Spinal cord (tissue), 10 donors: ENCODE results near the gene AIF1L. TPM values are rescaled to one million over a fixed set of nuclear protein-coding genes. Genes with fewer than 3 reads are reported as not detected.

Experiments used
- DNase-seq, 6 donors: peaks; one replicate each; pipeline versions ENCODE4 v3.0.0 to v3.0.0-alpha.2; 2013 to 2015; ENCODE audit warnings: low spot score in 6 of 6, low read depth in 4 of 6
- H3K27ac ChIP-seq: one replicate; pipeline ENCODE4 v1.5.1; 2013; ENCODE audit warnings: low read depth, low read length, control low read depth
- H3K27me3 ChIP-seq: one replicate; pipeline ENCODE4 v1.6.1; 2013; ENCODE audit warnings: low read length; ENCODE audit not compliant: control insufficient read depth, insufficient read depth
- H3K36me3 ChIP-seq: one replicate; pipeline ENCODE4 v1.6.1; 2013; ENCODE audit warnings: low read length; ENCODE audit not compliant: control insufficient read depth, insufficient read depth
- H3K4me1 ChIP-seq: one replicate; pipeline ENCODE4 v1.6.1; 2013; ENCODE audit warnings: low read length; ENCODE audit not compliant: control insufficient read depth, insufficient read depth
- H3K4me3 ChIP-seq: one replicate; pipeline ENCODE4 v1.5.1; 2013; ENCODE audit warnings: low read depth, low read length, control low read depth
- H3K9me3 ChIP-seq: one replicate; pipeline ENCODE4 v1.6.1; 2013; ENCODE audit warnings: low read length; ENCODE audit not compliant: control insufficient read depth, insufficient read depth
- WGBS: methylation state at CpG from one replicate; pipeline ENCODE4 v1.1.5; 2013; ENCODE audit warnings: missing lambda C conversion rate; ENCODE audit not compliant: insufficient coverage; 5-methylcytosine and 5-hydroxymethylcytosine counted together
- polyA plus RNA-seq, 2 donors: library from polyadenylated mRNA; unstranded; fragments of 120-200 nt; gene quantifications; one replicate each; pipeline ENCODE4 v1.2.1, GENCODE V29; 2013; ENCODE audit not compliant: insufficient read length in 2 of 2
- total RNA-seq, 2 donors: library from RNA; depleted of rRNA in 1 of 2; stranded (reverse); fragments of 120-200 nt in 1 of 2; fragments of >200 nt in 1 of 2; gene quantifications; one replicate each; pipeline versions ENCODE4 v1.2.3 to v1.2.4, GENCODE V29; 2013 to 2014
- donor health status: healthy.

AIF1L gene
- total and polyA plus RNA-seq, 4 donors, result 47.7 to 73.6 (median 61.2) TPM

DNA sequence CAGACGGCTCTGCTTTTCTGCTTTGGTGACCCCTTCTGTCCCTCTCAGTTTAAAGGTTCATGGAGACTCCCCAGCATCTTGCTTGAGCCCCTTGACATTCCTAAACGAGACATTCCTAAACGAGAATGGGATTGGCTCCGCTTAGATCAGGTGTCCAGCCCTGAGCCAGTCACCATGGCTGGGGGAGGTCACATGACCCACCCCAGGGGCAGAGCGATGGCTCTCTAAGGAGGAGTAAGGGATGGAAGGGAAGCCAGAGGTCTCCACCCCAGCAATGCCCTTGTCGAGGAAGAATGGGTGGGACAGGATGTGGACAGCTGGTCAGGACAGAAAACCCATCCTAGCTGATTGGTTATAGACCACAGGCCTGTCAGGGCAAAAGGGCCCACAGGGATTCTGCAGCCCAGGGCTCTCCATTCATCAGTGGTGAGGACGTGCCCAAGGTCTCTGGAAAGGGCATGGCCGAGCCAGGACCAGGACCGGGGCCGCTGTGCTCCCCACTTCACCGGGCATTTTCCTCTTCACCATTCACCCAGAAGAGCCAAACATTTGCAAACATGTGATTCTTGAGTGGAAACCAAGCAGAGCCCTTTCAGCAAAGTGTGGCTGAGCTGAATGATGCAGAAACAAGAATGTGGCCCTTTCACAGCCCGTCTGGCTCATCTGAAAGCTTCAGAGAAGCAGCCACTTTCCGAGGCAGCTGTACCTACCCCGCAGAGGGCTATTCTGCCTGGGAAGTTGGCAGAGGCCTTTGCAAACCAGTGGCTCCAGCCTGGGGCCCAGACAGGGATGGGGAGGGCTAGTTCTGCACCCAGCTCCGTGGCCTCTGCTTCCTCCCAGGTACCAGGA lies 19.8 kb upstream of the AIF1L start:
- 59% methylated on average over 14 of the region's 15 CpGs for WGBS
- DNase-seq, result peak in 3 of 6 donors; percentile 11 to 44 (median 23)
- H3K27ac ChIP-seq, result no peak overlapping the region

DNA sequence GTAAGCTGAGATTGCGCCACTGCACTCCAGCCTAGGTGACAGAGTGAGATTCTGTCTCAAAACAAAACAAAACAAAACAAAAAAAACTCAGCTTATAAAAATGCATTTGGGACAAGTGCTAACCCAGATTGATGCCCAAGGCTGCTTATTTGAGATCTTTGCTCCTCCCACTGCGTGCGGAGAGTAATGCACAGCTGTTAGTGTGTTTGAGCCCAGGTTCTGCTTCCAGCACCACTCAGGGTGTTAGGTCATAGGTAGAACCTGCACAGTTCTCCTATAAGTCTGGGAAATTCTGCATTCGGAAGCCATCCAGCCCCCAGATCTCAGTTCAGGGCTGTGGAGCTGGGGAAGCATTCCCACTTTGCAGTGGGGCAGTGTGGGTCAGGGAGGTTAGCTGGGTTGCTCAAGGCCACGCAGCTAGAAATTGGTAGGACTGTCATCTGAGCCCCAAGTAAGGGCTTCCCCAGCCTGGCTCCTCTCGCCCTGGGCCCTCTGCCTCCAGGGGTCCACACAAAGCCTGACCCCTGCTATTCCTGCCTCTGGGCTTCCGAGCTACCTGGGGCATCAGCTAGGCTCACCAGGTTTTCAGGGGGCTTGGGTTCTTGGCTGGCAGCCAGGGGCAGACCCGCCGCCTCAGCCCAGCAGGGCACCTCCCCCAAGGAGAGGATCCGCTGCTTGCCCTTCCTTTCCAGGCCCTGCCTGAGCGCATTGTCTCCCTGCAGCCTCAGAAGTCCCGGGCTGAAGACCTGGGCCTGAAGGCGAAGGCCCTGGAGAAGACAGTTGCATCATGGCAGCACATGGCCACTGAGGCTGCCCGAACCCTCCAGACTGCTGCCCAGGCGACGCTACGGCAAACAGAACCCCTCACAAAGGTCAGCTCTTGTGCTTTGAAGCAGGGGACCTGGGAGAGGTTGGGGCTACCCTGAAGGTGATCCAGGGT lies 17.6 kb upstream of the AIF1L start:
- peaks cover 17% of the 10 kb centered on the region for H3K4me1 ChIP-seq
- WGBS, result 77% methylated on average over 16 of the region's 17 CpGs
- no peaks in the 10 kb centered on the region for H3K36me3 ChIP-seq
- no peaks in the 10 kb centered on the region for H3K9me3 ChIP-seq
- no peak overlapping the region for H3K4me3 ChIP-seq
- no peak overlapping the region for H3K27ac ChIP-seq
- peaks cover 7% of the 10 kb centered on the region for H3K27me3 ChIP-seq
- DNase-seq, result no peak

More for the DNA sequence above, 19.8 kb upstream of the AIF1L start:
- H3K4me1 ChIP-seq, result peaks cover 17% of the 10 kb centered on the region
- no peak overlapping the region for H3K4me3 ChIP-seq
- no peaks in the 10 kb centered on the region for H3K9me3 ChIP-seq
- H3K27me3 ChIP-seq, result no peaks in the 10 kb centered on the region
- H3K36me3 ChIP-seq, result no peaks in the 10 kb centered on the region

DNA sequence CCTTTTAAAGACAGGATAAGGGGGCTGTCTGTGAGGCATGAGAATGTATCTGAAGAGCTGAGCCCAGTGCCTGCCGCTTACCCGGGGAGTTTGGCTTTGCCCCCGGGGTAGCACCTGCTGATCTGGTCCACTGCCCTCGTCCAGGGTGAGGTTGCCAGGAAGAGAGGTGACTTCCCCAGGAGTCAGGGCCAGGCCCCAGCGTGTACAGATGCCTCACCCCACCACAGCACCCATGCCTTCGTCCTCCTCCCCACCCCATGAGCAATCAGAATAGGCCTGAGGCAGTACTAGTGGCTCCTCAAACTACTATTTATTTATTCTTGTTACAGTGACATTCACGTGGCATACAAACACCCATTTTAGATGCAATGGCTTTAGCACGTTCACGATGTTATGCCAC lies 15.7 kb upstream of the AIF1L start:
- peaks cover 10% of the 10 kb centered on the region for H3K27me3 ChIP-seq
- WGBS, result 84% methylated on average over 8 of the region's 9 CpGs
- peaks cover 17% of the 10 kb centered on the region for H3K4me1 ChIP-seq
- H3K36me3 ChIP-seq, result no peaks in the 10 kb centered on the region
- H3K4me3 ChIP-seq, result no peak overlapping the region
- no peak overlapping the region for H3K27ac ChIP-seq
- H3K9me3 ChIP-seq, result no peaks in the 10 kb centered on the region
- no peak for DNase-seq

DNA sequence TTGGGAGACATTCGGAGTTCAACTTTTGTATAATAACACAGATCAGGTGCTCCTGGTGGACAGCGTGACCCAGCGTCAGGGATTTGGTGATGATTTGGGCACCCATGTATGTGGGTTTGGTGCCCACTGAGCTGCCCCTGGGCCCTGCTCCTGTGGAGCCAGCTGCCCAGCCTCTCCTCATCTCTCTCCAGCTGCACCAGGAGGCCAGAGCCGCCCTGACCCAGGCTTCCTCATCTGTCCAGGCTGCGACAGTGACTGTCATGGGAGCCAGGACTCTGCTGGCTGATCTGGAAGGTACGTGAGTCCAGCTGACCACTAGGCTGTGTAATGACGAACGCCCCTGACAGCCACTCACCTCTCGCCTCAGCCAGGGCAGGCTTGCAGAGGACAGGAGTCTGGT lies 14.5 kb upstream of the AIF1L start:
- no peaks in the 10 kb centered on the region for H3K9me3 ChIP-seq
- H3K4me1 ChIP-seq, result peaks cover 4% of the 10 kb centered on the region
- no peak overlapping the region for H3K27ac ChIP-seq
- 89% methylated on average over 9 of the region's 9 CpGs for WGBS
- no peak overlapping the region for H3K4me3 ChIP-seq
- no peak for DNase-seq
- no peaks in the 10 kb centered on the region for H3K36me3 ChIP-seq
- peaks cover 10% of the 10 kb centered on the region for H3K27me3 ChIP-seq

DNA sequence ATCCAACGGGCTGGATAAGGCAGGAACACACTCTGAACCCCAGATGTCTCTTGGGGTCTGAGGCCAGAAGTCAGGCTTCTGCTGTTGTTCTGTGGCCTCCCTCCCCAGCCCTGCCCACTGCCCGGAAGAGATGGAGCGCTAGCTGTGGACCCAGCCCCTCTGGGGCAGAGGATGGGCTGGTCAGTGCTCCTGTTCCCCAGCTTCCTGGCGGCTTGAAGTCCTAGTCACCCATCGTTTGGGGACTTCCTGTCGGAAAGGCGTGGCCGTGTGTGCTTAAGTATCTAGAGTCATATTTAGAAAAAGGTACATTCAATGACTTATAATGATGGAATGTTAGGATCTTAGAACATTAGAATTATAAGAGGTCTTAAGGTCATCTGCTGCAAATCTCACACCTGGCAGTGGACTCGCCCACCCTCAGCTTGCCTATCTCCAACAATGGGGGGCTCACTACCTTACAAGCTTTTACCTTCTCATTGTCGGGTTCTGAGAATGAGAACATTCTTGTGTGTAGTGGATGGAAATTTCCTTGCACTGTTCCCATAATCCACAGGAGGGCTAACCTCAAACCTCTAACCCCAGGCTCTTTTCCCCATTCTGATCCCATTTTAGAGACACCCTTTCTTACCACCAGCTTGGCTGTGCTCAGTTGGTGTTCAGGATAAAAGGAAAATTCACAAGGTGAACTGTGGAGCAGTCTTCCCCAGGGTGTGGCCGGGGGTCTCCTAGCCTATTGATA lies 13.4 kb upstream of the AIF1L start:
- Histone ChIP-seq H3K27me3 (peaks cover 10% of the 10 kb centered on the region), H3K4me1 (no peaks in the 10 kb centered on the region), H3K9me3 (no peaks in the 10 kb centered on the region), H3K4me3 (no peak overlapping the region), H3K27ac (no peak overlapping the region), H3K36me3 (no peaks in the 10 kb centered on the region)
- WGBS, result 85% methylated on average over 4 of the region's 11 CpGs
- no peak for DNase-seq

DNA sequence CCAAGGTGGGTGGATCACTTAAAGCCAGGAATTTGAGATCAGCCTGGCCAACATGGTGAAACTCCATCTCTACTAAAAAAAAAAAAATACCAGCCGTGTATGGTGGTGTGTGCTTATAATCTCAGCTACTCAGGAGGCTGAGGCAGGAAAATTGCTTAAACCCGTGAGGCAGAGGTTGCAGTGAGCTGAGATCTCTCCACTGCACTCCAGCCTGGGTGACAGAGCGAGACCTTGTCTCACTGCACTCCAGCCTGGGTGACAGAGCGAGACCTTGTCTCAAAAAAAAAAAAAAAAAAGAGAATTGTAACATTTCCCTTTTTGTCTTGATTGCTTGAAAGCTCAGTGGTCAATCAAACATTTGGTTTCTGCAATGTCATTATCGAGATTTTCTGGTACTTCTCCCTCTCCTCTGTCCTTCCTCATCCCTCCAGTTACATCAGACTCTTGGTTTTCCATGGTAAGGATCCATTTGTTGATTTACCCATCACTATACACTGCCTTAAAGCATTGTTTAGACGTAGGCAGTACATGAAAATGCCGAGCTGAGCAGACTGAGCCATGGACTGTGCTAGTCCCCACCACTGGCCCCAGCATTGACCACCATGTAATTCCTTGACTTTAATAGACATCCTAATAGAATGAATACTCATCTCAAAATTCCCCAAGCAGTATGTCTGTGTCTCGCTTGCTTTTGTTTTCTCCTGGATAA lies 11.5 kb upstream of the AIF1L start:
- H3K9me3 ChIP-seq, result no peaks in the 10 kb centered on the region
- 76% methylated on average over 5 of the region's 8 CpGs for WGBS
- H3K27ac ChIP-seq, result no peak overlapping the region

DNA sequence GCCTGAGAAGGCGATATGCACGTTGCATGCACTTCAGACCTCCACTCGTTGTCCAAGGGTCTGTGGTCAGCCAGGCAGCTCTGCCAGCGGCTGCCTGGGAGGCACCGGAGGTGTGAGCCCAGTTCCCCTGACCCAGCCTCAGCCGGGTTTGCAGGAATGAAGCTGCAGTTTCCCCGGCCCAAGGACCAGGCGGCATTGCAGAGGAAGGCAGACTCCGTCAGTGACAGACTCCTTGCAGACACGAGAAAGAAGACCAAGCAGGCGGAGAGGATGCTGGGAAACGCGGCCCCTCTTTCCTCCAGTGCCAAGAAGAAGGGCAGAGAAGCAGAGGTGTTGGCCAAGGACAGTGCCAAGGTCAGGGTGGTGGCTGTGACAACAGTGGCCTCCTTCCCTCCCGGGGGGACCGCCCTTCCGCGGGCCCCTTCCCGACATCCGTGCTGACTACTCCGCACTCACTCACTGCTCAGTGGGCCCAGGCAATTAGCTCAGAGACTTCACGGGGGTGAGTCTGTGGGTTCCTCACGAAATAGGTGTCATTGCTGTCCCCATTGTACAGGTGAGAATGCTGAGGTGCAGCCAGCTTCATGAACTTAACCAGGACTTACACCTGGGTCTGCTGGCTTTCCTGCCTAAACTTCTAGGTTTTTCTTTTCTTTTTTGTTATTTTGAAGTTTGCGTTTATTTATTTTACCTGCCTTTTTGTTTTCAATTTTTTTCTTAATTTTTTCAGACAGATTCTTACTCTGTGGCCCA lies 10.8 kb upstream of the AIF1L start:
- H3K27me3 ChIP-seq, result peaks cover 10% of the 10 kb centered on the region
- no peaks in the 10 kb centered on the region for H3K36me3 ChIP-seq
- H3K4me1 ChIP-seq, result no peaks in the 10 kb centered on the region
- H3K4me3 ChIP-seq, result no peak overlapping the region
- no peak overlapping the region for H3K27ac ChIP-seq
- 84% methylated on average over 17 of the region's 23 CpGs for WGBS
- no peak for DNase-seq
- no peaks in the 10 kb centered on the region for H3K9me3 ChIP-seq

More for the DNA sequence above, 11.5 kb upstream of the AIF1L start:
- Histone ChIP-seq H3K27me3 (peaks cover 10% of the 10 kb centered on the region), H3K4me1 (no peaks in the 10 kb centered on the region), H3K36me3 (no peaks in the 10 kb centered on the region), H3K4me3 (no peak overlapping the region)
- DNase-seq, result no peak

DNA sequence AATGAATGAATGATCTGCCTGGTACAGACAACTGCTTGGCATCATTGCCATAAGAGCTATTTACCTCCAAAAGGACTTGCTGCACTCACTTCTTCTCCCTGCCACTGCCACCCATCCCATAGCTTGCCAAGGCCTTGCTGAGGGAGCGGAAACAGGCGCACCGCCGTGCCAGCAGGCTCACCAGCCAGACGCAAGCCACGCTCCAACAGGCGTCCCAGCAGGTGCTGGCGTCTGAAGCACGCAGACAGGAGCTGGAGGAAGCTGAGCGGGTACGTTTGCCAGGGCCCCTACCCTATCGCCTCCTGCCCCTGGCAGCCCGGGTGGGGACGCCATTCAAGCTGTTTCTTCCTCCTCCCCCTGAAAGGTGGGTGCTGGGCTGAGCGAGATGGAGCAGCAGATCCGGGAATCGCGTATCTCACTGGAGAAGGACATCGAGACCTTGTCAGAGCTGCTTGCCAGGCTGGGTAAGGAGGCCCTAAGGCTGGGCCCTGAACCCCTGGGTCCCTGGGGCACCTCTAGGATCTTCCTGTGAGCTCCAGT lies 8.9 kb upstream of the AIF1L start:
- Histone ChIP-seq H3K4me3 (no peak overlapping the region), H3K27ac (no peak overlapping the region), H3K9me3 (no peaks in the 10 kb centered on the region), H3K4me1 (peaks cover 8% of the 10 kb centered on the region), H3K36me3 (peaks cover 2% of the 10 kb centered on the region), H3K27me3 (peaks cover 4% of the 10 kb centered on the region)
- WGBS, result 80% methylated on average over 19 of the region's 19 CpGs
- peak in 2 of 6 donors; percentile 27 to 88 for DNase-seq
